ENCODE data around the gene PTPN4.

- TF ChIP-seq CTCF (conservative IDR thresholded peaks at IDR 0.05; ENCODE audit: low read length) (no peak), EZH2phosphoT487 (IDR thresholded peaks at IDR 0.05; ENCODE audit: borderline replicate concordance) (no peak)
Measured at GRCh38 chr2:119753930-119754321, 5.8 kb upstream of the PTPN4 start.

Measured in Loucy (cell line).